ENCODE results near the gene XXYLT1.

- TF ChIP-seq POLR2A (IDR thresholded peaks at IDR 0.05) (no peak), CTCF (IDR thresholded peaks at IDR 0.05) (no peak)
Observed at GRCh38 chr3:195208183-195208582, 62.8 kb downstream of the XXYLT1 start.
